Measurements from ENCODE around the gene POLR1H. TPM values are rescaled to one million over a fixed set of nuclear protein-coding genes. Genes with fewer than 3 reads are reported as not detected.

Gene POLR1H
- total RNA-seq, 1 experiment from 2014 or later, result 42.6 TPM

- Histone ChIP-seq H3K9ac (ENCODE audit: low read length) (peak overlapping the region; percentile 34), H3K9me3 (ENCODE audit: control insufficient read depth in 1 of 2, insufficient read depth in 1 of 2, low read depth in 1 of 2, low read length in 2 of 2) (no peaks in the 10 kb centered on the region), H3K79me2 (ENCODE audit: insufficient read depth, low read length) (no peaks in the 10 kb centered on the region), H3K4me3 (replicated peaks in 1 of 2; ENCODE audit: low read depth in 1 of 2, low read length in 2 of 2) (peak overlapping the region in 1 of 2 experiments; percentile 24; a peak in 1 of 4 replicates), H3K27ac (ENCODE audit: low read depth, low read length) (peak overlapping the region; percentile 38; the same call in 1 of the 2 replicates), H3K4me1 (ENCODE audit: control insufficient read depth in 1 of 2, insufficient read depth in 2 of 2, low read length in 2 of 2) (peaks cover 11 to 19% of the 10 kb centered on the region in 2 experiments), H2AFZ (ENCODE audit: low read depth, low read length, poor library complexity, severe bottlenecking) (no peak overlapping the region), H4K20me1 (ENCODE audit: insufficient read depth) (no peaks in the 10 kb centered on the region), H3K9me2 (ENCODE audit: insufficient read depth) (no peaks in the 10 kb centered on the region), H3K4me2 (ENCODE audit: low read length) (peak overlapping the region; percentile 65), H3K36me3 (ENCODE audit: control insufficient read depth in 1 of 2, insufficient read depth in 2 of 2, low read length in 2 of 2) (no peaks in the 10 kb centered on the region), H3K27me3 (ENCODE audit: insufficient read depth, low read length) (no peaks in the 10 kb centered on the region)
- ChIA-PET RAD21 (ENCODE audit: low non-redundant PET in 1 of 2, low total read pairs in 2 of 2, uncharacterized antibody in 2 of 2, unreplicated experiment in 2 of 2) (no interaction called here), CTCF (interaction anchor here (1.0 kb wide), 1 partner anchor 11 kb away, joined by 3 read pairs; no protein-coding TSS in a partner anchor), POLR2A (interaction anchor here (0.6 kb wide), 1 partner anchor 730 kb away, joined by 4 read pairs; no protein-coding TSS in a partner anchor)
- DNase-seq (ENCODE audit: low read depth, low spot score) (no peak), ATAC-seq (peak; percentile 79)
- TF ChIP-seq TCF7L2 (IDR thresholded peaks at IDR 0.05; ENCODE audit: borderline replicate concordance, extremely low read depth, insufficient read depth, insufficient read length), result peak; percentile 12
- peak; percentile 68 for TF ChIP-seq CEBPB (IDR thresholded peaks at IDR 0.05; ENCODE audit: low read depth)
- TF ChIP-seq SP1 (IDR thresholded peaks at IDR 0.05; ENCODE audit: low read depth), result peak; percentile 54
- TF ChIP-seq ZFX (IDR thresholded peaks at IDR 0.05), result no peak
- peak; percentile 66 for TF ChIP-seq JUND (IDR thresholded peaks at IDR 0.05)
- peak; percentile 45; the same call in 1 of the 2 replicates for TF ChIP-seq RAD21 (IDR thresholded peaks at IDR 0.05; ENCODE audit: low read depth)
- no peak for TF ChIP-seq EGR1 (IDR thresholded peaks at IDR 0.05; ENCODE audit: low read depth)
- TF ChIP-seq CBX3 (IDR thresholded peaks at IDR 0.05; ENCODE audit: low read depth), result no peak
- no peak for TF ChIP-seq EZH2 (IDR thresholded peaks at IDR 0.05)
- TF ChIP-seq CTCF (IDR thresholded peaks at IDR 0.05 in 2 of 3, conservative IDR thresholded peaks at IDR 0.05 in 1 of 3; ENCODE audit: borderline replicate concordance in 1 of 3, insufficient read depth in 1 of 3, low read depth in 2 of 3, low read length in 2 of 3), result peak; percentile 37 to 70 (median 67); a peak in 4 of 6 replicates
- peak; percentile 75 for TF ChIP-seq FOSL1 (IDR thresholded peaks at IDR 0.05; ENCODE audit: low read depth)
- BruUV-seq (replicated peaks), result no TSS peak
- intact Hi-C loops (cut with micrococcal nuclease), result no loop called here
Observed at GRCh38 chr6:30075790-30076732, 15.0 kb downstream of the POLR1H start.

Measured in HCT116 (cell line).